Spleen (tissue), 7 donors: ENCODE results near the gene ITIH4.

Experiments used
- CTCF ChIP-seq, 11 experiments: fragments of 200-600 bp in 7 of 11; fragments of 450-650 bp in 4 of 11; sonication (generic) in 4 of 11; IDR thresholded peaks in 8 of 11; conservative IDR thresholded peaks in 3 of 11; 1 replicate in 7 of 11; 2 replicates in 4 of 11; pipeline versions ENCODE4 v1.4.0 to v1.8.0; 2016 to 2021; ENCODE audit warnings: antibody characterized with exemption in 11 of 11, inconsistent platforms in 4 of 11, mild to moderate bottlenecking in 1 of 11
- POLR2A ChIP-seq, 3 donors: fragments of 450-650 bp; IDR thresholded peaks; one replicate each; pipeline ENCODE4 v1.5.1; 2017; ENCODE audit warnings: antibody characterized with exemption in 3 of 3, mild to moderate bottlenecking in 1 of 3
- POLR2AphosphoS5 ChIP-seq, 3 donors: sonication (generic); formaldehyde crosslinking; IDR thresholded peaks; one replicate each; pipeline ENCODE4 v1.5.1; 2017; ENCODE audit warnings: antibody characterized with exemption in 3 of 3
- donor health status: DM: no; HTN: no; CAD: no; lungs with moderate emphysema.
- donor health status: DM: no; HTN: no; CAD: no.
- donor health status: DM: no; HTN: no; CAD: no.

GRCh38 chr3:52845157-52845556 lies 14.7 kb upstream of the ITIH4 start:
- TF ChIP-seq CTCF (IDR thresholded peaks at IDR 0.05 in 8 of 11, conservative IDR thresholded peaks at IDR 0.05 in 3 of 11) (no peak), POLR2A (IDR thresholded peaks at IDR 0.05) (no peak), POLR2AphosphoS5 (IDR thresholded peaks at IDR 0.05) (no peak)
